Natural killer cell (primary cell): ENCODE results near the gene SRP72. TPM values are rescaled to one million over a fixed set of nuclear protein-coding genes. Genes with fewer than 3 reads are reported as not detected.
A peak's percentile ranks its signal among the peaks of the same experiment; 100 is the strongest.

ENCODE experiments used
- ATAC-seq, 3 donors: fragments of 150-1000 bp in 2 of 3; fragments of 200-7000 bp in 1 of 3; cut with Tn5 transposase; 1 replicate in 1 of 3; 2 replicates in 2 of 3; pipeline ENCODE4 v1.10.0; 2021; ENCODE audit warnings: mild to moderate bottlenecking in 2 of 3, moderate library complexity in 2 of 3
- DNase-seq, 2 donors: peaks; one replicate each; pipeline versions ENCODE4 v3.0.0 to v3.0.0-alpha.2; 2013 to 2021; ENCODE audit warnings: mixed read lengths in 1 of 2
- H3K27ac ChIP-seq: one replicate; pipeline ENCODE4 v1.5.1; 2013; ENCODE audit warnings: mild to moderate bottlenecking, low read length
- H3K27me3 ChIP-seq: one replicate; pipeline ENCODE4 v1.6.1; 2013; ENCODE audit warnings: low read length; ENCODE audit not compliant: control insufficient read depth, insufficient read depth
- H3K36me3 ChIP-seq: one replicate; pipeline ENCODE4 v1.6.1; 2013; ENCODE audit warnings: low read length; ENCODE audit not compliant: control insufficient read depth, insufficient read depth
- H3K4me1 ChIP-seq: one replicate; pipeline ENCODE4 v1.6.1; 2013; ENCODE audit warnings: low read length; ENCODE audit not compliant: control insufficient read depth, insufficient read depth
- H3K4me3 ChIP-seq: one replicate; pipeline ENCODE4 v1.5.1; 2013; ENCODE audit warnings: low read length
- H3K9me3 ChIP-seq: one replicate; pipeline ENCODE4 v1.6.1; 2013; ENCODE audit warnings: low read length; ENCODE audit not compliant: control insufficient read depth, insufficient read depth
- H3K27ac Mint-ChIP-seq, 2 donors: one replicate each; pipeline ENCODE4 v1.8.0; 2022; ENCODE audit warnings: mild to moderate bottlenecking in 2 of 2, mixed read lengths in 2 of 2, moderate library complexity in 1 of 2
- H3K27me3 Mint-ChIP-seq, 2 donors: one replicate each; pipeline ENCODE4 v1.8.0; 2022; ENCODE audit warnings: low read depth in 2 of 2, mixed read lengths in 2 of 2
- H3K36me3 Mint-ChIP-seq: one replicate; pipeline ENCODE4 v1.8.0; 2022; ENCODE audit warnings: mixed read lengths
- H3K4me1 Mint-ChIP-seq, 2 donors: one replicate each; pipeline ENCODE4 v1.8.0; 2022; ENCODE audit warnings: mixed read lengths in 2 of 2
- H3K4me3 Mint-ChIP-seq: one replicate; pipeline ENCODE4 v1.8.0; 2022; ENCODE audit warnings: mild to moderate bottlenecking, moderate library complexity, mixed read lengths
- H3K9me3 Mint-ChIP-seq, 2 donors: one replicate each; pipeline ENCODE4 v1.8.0; 2022; ENCODE audit warnings: mixed read lengths in 2 of 2
- CTCF ChIP-seq: fragments of 200-600 bp; IDR thresholded peaks from one replicate; pipeline ENCODE4 v1.8.0; 2022; ENCODE audit warnings: antibody characterized with exemption
- WGBS: methylation state at CpG from one replicate; pipeline ENCODE4 v1.1.7; 2013; ENCODE audit warnings: missing lambda C conversion rate; ENCODE audit not compliant: insufficient coverage; 5-methylcytosine and 5-hydroxymethylcytosine counted together
- intact Hi-C: fragments of 100-400 bp; cut with micrococcal nuclease; formaldehyde crosslinking; loops from one replicate; pipeline ENCODE4 v1.14.2; 2022
- total RNA-seq, 4 donors: library from RNA; stranded (reverse); fragments of 120-200 nt in 1 of 4; gene quantifications; one replicate each; pipeline versions ENCODE4 v1.2.3 to v1.2.4, GENCODE V29; 2013 to 2022

The SRP72 gene
- 100 to 1,000 TPM; 102 to 131 (median 120) TPM for total RNA-seq
- 88.8 TPM for total RNA-seq (2013)

DNA sequence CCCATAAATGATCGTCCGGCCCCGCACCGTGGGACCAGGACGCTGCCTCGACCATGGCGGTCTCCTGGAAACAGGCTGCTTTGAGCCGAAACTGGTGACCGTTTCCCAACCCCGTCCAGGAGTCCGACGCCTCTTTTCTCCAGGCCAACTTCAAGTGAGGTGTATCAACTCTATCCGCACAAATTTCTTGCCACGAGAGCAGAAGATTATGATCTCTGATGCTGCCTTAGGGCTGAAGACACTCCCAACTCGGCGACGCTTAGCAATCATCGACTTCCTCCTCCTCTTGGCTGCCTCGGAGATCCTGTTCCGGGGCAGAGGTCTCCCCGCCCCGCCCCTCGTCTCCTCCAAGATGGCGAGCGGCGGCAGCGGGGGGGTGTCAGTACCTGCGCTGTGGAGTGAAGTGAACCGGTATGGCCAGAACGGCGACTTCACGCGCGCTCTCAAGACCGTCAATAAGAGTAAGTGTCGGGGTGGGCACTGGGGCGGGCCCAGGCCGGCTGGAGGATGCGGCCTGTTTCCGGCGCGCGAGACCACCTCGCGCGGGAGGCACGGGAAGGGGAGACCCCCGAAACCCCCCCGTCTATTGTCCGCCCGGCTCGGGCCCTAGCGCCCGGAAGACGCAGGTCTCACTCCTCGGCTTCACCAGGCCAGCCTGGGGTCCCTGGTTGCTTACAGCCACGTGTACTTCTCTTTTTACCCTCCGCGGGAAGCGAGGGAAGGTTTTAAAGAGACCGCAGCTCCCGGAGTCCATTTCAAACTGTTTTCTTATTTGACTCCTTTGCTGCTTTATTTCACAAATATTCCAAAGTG, at the start of gene SRP72:
Gene SRP72, plus strand, starts transcription at position 334 of the 813 bp plus-strand sequence. Its CDS starts 19 bp downstream, at position 353.
- DNase-seq (peak; percentile 85 to 95), ATAC-seq (peak; percentile 96 to 99 (median 96))
- no peaks in the 10 kb centered on the region for H3K27me3 ChIP-seq
- Mint-ChIP-seq H3K27ac (peak within 1 kb of the TSS; percentile 97 to 99), H3K9me3 (no peaks in the 10 kb centered on the region), H3K27me3 (no peaks in the 10 kb centered on the region), H3K4me3 (peak within 1 kb of the TSS; percentile 99), H3K4me1 (peaks cover 53 to 55% of the 10 kb centered on the region in 2 donors), H3K36me3 (no peaks in the 10 kb centered on the region)
- WGBS: under 1% methylated on average over 62 of the region's 62 CpGs
- TF ChIP-seq CTCF: no peak
- H3K4me1 ChIP-seq: peaks cover 16% of the 10 kb centered on the region
- H3K36me3 ChIP-seq: peaks cover 23% of the 10 kb centered on the region
- H3K4me3 ChIP-seq: peak within 1 kb of the TSS; percentile 81
- no peaks in the 10 kb centered on the region for H3K9me3 ChIP-seq
- intact Hi-C loops: loop anchor here (1.0 kb wide), 2 partner anchors 31 to 80 kb away; partner anchors contain the start of genes AASDH and PAICS
- peak within 1 kb of the TSS; percentile 85 for H3K27ac ChIP-seq

- intact Hi-C loops: no loop called here
- TF ChIP-seq CTCF: no peak
- no peaks in the 10 kb centered on the region for H3K4me1 ChIP-seq
- H3K4me3 ChIP-seq: no peak overlapping the region
- ATAC-seq (no peak), DNase-seq (no peak)
- Mint-ChIP-seq H3K4me1 (no peaks in the 10 kb centered on the region), H3K4me3 (no peak overlapping the region), H3K27ac (no peak overlapping the region), H3K9me3 (no peaks in the 10 kb centered on the region), H3K27me3 (no peaks in the 10 kb centered on the region), H3K36me3 (no peaks in the 10 kb centered on the region)
- no peaks in the 10 kb centered on the region for H3K27me3 ChIP-seq
- H3K27ac ChIP-seq: no peak overlapping the region
- WGBS: 95% methylated on average over 5 of the region's 5 CpGs
- H3K36me3 ChIP-seq: no peaks in the 10 kb centered on the region
- H3K9me3 ChIP-seq: no peaks in the 10 kb centered on the region
Measured at GRCh38 chr4:56424176-56424575, 43.2 kb upstream of the SRP72 start.

DNA sequence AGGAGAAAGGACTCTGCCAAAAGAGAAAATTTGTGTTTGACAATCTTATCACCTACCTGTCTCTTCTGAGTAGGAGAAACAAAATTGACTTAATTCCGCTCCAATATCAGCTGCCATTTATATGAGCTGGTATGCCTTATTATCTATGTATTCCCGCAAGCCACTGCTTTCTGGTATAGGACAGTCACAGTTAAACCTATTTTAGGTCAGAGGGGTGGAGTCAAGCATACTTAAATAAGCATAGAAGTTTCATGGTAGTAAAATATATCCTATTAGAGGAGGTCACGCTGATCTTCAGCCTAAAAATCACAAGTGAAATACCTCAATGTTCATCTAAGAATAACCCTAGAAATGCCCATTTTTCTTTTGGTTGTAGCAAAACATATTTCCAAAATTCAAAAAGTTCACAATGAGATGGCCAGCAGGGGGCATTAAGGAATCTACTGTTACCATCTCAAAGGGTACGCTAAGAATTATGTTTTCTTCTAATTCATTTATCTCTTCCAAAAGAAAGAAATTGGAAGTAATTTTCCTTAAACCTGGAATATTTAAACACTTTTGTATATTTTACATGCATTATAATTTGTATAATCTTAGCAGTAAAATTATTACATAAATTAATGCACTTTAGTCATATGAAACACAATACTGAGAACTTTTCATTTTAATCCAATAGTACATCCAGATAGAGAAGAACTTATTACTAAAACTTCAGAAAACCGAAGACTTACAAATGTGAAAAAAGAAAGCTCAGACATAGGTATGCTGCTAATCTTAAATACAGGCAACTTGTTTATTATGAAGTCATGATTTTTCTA, 42.5 kb upstream of the SRP72 start:
- Mint-ChIP-seq H3K27me3 (no peaks in the 10 kb centered on the region), H3K27ac (no peak overlapping the region), H3K36me3 (no peaks in the 10 kb centered on the region), H3K4me3 (no peak overlapping the region), H3K9me3 (no peaks in the 10 kb centered on the region), H3K4me1 (no peaks in the 10 kb centered on the region)
- WGBS: 77% methylated on average over 3 of the region's 5 CpGs
- peak; percentile 77 for TF ChIP-seq CTCF
- intact Hi-C loops: loop anchor here (1.0 kb wide), 3 partner anchors 119 to 411 kb away; no protein-coding TSS in a partner anchor
- DNase-seq: peak in 1 of 2 donors; percentile 77
- Histone ChIP-seq H3K36me3 (no peaks in the 10 kb centered on the region), H3K27me3 (no peaks in the 10 kb centered on the region), H3K4me3 (no peak overlapping the region), H3K4me1 (no peaks in the 10 kb centered on the region), H3K9me3 (no peaks in the 10 kb centered on the region), H3K27ac (no peak overlapping the region)
- ATAC-seq: peak in 2 of 3 donors; percentile 45 to 58
